GM03348 (cell line): ENCODE data around the gene TAF3.
A peak's percentile ranks its signal among the peaks of the same experiment; 100 is the strongest.
"Not testable (repeated sequence)": the region's sequence is repeated elsewhere in the genome, so short reads cannot be mapped to it uniquely, and the experiment has no call there.

Source experiments
- DNase-seq: peaks from one replicate; pipeline ENCODE4 v3.0.0; 2012; ENCODE audit warnings: low spot score

Gene TAF3

DNA sequence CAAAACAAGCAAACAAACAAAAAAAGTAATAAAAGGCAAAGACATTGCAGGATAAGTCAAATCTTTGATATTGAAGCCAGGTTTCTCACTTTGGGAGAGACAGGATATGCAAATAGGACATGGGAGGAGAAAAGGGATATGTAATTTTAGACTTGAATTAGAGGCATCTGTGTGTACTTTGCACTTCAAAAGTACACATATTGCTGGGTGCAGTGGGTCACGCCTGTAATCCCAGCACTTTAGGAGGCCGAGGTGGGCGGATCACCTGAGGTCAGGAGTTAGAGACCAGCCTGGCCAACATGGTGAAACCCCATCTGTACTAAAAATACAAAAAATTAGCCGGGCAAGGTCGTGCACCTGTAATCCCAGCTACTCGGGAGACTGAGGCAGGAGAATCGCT, 6.6 kb upstream of the TAF3 start:
- not testable (repeated sequence) for DNase-seq

DNA sequence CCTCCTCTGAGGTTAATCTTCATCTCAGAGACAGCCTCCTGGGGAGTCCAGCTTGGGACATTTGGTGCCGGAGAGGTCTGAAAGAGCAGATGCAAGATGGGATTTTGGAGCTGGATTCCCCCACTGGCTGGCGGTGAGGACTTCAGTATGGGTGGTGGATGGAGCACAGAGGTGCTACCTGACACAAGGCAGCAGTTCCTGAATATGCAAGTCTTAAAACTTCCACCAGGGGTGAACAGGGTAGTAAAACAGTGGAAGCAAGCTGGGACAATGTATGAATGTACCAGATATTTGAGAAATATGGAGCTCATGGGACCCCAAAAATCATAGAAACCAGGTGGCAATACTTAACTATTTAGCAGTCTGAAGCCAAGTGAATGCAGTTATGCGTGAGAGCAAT, 4.8 kb upstream of the TAF3 start:
- DNase-seq: no peak

DNA sequence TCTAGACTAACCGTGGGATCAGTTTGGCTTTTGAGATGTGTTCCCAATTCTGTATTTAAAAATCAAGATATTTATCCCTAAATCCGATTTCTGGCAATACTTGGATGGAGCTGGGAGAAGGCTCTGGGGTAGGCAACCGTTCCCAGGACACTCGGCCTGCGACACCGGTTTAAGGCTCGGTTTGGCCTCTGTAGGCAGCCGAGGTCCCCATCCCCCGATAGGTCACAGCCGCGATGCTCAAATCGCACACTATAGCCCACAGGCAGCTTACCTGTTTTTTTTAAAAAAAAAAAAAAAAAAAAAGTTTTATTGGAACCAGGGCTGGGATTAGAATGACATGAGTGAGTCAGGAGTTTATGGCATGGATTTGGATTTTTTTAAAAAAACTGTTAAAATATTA, 729 bp upstream of the TAF3 start:
- no peak for DNase-seq

DNA sequence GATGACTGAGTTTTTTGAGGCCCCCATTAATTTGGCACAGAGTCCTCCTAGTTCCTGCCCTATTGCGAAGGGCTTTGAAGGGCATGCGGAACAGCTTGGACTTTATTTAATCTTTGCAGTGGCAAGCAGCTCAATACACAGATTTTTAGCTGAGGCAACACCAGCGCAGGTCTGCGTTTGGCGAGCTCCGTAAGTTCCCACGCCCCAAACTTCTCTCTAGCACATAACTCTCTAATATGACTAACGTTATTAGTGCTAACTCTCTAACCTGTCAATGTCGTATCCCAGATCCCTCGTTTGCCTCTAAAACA, 366 bp upstream of the TAF3 start:
- peak; percentile 7 for DNase-seq

DNA sequence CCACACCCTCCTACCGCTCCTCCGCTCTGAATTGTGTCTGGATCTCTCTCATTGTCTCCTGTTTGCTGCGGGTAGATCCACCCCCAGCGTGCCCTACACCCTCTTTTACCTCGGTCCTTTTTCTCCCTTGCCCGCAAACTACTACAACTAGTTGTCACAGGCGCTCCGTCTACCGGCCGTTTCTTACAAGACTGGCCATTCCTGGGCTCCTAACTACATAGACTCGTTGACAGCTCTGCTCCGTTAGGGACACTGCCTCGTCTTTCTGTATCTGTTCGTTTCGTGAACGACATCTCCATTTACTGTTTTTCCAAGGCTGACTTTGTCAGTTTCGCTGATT, 786 bp downstream of the TAF3 start:
- peak; percentile 66 for DNase-seq

DNA sequence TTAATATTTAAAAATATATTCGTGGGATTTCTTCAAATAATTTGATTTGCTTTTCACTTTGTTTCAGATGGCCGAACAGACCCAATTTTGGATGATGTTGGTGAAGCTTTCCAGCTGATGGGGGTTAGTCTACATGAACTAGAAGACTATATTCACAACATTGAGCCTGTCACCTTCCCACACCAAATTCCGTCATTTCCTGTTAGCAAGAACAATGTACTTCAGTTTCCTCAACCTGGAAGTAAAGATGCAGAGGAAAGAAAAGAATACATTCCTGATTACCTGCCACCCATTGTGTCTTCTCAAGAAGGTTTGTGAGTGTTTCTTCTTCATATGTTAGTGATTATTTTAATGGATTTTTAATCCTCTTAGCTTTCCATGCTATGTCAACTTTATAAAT, 5.9 kb downstream of the TAF3 start:
- no peak for DNase-seq

DNA sequence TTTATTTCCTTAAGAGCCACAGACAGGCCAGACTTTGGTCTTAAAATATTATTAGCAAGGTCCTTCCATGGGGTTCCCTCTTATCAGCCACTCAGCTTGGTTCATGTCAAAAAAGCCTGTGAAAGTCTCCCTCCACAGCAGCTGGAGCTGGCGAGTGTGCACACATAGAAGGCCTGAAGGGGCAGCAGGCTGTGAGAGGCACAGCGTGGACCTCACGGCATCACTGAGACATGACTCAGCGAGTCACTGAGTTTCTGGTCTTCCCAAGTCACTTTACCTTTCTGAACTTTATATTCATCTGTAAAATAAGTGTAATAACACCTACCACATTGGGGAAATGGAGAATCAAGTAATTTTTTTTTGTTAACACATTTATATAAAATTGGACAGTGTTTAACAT, 8.7 kb downstream of the TAF3 start:
- no peak for DNase-seq

DNA sequence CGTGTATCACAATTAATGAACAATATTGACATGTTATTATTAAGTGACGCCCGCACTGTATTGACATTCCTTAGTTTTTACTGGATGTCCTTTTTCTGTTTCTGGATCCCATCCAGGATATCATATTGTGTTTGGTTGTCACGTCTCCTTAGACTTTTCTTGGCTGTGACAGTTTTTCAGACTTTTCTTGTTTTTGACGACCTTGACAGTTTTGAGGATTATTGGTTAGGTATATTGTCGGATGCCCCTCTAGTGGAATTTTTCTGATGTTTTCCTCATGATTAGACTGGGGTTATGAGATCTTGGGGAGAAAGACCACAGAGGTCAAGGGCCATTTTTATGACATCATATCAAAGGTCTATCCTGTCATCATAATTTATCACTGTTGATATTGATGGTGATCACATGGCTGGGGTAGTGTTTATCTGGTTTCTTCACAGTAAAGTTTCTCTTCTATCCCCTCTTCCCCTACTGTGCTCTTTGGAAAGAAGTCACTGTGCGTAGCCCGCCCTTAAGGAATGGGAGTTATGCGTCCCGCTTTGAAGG, 11.1 kb downstream of the TAF3 start:
- DNase-seq: no peak

DNA sequence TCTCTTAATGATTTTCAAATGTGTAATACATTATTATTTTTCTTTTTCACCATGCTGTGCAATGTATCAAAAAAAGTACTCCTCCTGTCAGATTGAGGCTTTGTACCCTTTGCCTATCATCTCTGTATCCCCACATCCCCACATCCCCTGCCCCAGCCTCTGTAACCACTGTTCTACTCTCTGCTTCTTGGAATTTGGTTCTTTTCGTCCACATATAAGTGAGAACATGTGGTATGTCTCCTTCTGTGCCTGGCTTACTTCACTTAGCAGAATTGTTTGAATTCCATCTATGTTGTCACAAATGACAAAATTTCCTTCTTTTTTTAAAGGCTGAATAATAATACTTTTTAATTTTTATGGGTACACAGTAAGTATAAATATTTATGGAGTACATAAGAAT, 13.8 kb downstream of the TAF3 start:
- DNase-seq: peak; percentile 20

DNA sequence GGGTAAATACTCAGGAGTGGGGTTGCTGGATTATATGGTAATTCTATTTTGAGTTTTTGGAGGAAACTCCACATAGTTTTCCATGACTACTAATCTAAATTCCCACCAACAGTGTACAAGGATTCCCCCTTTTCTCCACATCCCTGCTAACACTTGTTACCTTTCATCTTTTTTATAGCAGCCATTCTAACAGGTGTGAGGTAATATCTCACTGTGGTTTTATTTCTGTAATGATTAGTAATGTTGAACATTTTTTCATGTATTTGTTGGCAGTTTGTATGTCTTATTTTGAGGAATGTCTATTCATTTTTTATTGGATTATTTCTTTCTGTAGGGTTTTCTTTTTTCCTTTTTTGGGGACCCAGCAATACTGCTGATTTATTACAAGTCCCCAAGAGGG, 14.9 kb downstream of the TAF3 start:
- no peak for DNase-seq

DNA sequence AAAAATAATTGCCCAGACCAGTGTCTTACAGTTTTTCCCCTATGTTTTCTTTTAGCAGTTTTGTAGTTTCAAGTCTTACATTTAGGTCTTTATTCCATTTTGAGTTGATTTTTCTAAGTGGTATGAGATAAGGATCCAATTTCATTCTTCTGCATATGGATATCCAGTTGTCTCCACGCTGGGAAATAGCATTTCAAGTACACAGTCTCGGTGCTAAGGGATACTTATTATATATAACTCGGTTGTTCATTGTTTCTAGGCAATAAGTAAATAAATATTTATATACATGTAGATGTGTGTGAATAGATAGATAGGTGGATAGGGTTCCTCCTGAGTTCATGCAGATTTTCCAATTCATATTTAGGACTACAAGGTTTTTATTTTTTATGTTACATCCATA, 16.0 kb downstream of the TAF3 start:
- no peak for DNase-seq

DNA sequence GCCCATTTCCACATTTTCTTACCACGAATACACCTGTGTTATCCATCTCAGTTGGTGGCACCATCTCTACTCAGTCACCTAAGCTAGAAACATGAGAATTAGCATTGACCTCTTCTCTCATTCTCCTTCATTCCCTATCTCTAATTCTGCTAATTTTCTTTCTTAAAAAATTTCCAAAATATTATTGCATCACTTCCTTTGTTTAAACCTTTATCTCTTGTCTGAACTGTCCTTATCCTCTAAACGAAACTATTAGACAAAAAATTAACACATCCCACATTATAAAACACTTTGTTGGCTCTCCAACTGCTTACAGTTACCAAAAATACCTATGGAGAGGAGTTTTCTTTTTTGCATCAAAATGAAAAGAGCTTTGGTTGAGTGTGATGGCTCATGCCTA, 18.3 kb downstream of the TAF3 start:
- DNase-seq: no peak

DNA sequence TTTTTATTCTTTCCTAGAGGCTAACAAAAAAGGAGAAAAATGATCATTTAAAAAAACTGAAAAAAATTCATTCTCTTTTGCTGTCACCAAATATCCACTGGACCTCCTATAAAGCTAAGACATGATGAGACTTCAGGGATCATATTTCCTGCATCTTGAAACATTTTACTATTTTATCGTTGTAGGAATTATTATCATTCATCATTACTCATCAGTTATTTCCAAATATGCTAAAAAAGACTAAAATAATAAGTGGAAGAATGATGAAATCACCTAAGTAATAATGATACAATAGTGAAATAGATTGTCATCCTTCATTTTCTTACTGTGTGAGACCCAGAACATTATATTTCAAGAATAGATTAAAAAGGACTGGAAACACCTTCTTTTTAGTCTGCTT, 28.3 kb downstream of the TAF3 start:
- DNase-seq: peak; percentile 15

DNA sequence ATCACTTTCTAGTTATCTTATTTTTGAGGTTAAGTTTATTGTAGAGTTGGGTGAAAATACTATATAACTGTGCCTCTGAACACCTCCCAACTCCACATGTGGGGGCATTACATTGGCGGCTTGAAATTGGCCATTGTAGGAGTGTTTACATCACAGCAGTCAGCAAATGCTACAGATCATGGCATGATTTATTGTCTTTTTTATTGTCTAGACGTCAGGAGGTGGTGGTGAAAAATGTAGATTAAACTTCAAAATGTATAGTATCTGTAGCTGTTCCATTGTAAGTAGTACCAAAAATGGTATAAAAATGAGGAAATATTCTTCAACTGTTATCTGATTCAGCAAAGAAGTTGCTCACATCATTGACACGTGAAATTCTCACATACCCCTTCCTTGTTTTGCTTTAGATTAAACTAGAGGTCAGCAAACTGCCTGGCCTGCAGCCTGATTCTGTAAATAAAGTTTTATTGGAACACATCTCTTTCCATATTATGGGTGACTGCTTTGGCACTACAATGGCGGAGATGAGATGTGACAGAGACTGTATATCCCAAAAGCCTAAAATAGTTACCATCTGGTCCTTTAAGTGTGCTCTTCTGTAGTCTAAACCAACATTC, 35.0 kb downstream of the TAF3 start:
- no peak for DNase-seq

DNA sequence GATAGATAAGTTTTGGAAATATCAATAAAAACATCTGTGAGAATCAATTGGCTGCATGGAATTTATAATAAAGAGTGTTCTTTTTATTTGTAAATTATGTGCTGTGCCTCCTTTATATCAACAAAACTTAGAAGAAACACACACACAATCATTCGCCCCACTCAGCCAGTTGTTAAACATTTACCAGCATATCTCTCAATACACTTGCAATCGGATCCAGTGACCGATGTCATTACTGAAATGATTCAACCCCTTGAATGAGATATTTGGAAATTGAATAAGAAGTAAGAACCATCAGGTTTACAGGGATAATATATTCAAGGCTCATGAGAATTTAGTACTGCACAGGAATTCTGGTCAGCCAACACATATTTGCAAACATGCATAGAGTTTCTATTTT, 35.6 kb downstream of the TAF3 start:
- DNase-seq: no peak

DNA sequence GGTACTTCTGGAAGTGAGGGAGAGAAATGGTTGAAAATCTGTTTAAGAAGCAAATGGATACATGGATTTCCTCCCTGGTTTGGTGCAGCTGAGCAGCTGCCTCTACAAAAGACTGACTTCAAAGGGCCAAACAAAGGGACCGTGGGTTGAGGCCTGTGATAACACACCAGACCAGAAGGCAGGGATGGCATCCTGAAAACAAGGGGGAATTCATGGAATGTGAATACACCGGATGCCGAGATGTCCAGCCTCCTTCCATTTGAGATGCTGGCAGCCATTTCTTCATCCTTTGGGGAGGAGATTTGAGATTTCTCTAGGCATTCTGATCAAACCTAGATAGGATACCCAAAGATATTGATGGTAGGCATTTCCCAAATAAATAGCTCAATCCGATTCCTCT, 36.9 kb downstream of the TAF3 start:
- no peak for DNase-seq

DNA sequence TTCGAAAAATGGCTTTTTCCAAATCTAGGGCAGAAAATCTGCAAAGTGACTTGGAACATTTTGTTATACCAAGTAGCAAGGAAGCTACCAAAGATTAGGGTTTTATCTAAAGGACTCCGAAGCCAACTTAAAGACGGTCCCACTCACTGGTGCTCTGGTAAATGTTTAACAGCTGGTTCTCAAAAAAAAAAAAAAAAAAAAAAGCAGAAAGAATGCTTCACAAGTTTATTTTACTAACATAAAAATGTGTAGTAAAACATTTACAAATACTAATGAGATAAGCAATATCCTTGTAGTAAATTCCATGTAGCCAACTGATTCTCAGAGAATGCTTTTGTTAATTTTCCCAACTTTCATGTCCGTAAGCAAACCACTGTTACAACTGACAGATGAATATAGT, 38.4 kb downstream of the TAF3 start:
- no peak for DNase-seq

DNA sequence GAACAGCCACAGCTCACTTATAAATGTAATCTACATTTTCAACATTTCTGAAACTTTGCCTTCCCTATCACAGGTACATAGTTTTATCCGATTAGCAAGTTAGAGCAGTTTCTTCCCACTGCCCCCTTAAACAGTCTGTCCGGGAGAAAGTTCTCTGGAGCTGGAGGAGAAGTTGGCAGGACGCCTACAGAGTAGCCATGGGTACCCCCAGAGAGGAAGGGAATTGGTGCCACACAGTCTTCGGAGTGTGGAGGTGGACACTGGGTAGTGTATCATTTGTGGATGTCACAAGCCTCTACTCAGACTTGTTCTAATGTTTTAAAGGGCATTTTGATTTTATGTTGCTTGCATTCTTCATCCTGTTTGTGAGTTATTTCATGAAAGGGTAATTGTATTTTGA, 39.0 kb downstream of the TAF3 start:
- DNase-seq: no peak

DNA sequence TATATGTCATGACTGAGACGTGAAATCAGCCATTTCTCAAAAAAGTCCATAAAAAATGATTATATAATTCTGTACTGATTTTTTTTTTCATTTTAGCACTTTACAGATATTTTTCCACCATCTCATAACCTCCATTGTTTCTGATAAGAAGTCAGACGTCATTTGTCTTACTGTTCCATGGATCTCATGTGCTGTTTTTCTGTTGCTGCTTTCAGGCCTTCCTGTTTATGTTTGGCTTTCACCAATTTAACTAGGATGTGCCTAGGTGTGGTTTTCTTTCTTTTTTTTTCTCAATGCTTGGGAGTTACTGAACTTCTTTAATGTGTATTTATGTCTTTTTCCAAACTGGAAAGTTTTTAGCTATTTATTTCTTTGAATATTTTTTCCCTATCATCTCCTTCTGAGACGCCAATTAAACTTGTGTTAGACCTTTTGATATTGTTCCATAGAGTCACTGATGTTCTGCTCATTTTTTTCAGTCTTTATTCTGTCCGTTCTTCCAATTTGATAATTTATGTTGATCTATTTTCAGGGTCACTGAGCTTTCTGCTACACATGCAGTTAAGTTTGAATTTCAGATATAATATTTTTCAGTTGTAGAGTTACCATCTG, 43.3 kb downstream of the TAF3 start:
- no peak for DNase-seq

DNA sequence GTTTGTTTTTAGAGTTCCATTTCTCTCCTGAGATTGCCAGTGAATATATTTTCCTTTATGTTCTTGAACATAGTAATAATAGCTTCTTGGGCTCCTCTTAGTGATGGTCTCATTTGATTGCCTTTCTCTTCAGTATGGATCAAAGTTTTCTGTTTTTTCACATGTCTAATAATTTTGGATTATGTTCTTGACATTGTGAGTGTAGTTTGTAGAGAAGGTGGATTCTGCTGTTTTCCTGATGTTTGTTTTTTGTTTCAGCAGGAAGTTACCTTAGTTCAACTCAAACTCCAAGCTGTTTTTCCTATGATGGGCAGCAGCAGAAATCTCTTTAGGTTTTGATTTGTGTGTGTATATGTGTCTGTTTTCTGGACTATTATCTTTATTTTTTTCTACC, 43.8 kb downstream of the TAF3 start:
- no peak for DNase-seq

DNA sequence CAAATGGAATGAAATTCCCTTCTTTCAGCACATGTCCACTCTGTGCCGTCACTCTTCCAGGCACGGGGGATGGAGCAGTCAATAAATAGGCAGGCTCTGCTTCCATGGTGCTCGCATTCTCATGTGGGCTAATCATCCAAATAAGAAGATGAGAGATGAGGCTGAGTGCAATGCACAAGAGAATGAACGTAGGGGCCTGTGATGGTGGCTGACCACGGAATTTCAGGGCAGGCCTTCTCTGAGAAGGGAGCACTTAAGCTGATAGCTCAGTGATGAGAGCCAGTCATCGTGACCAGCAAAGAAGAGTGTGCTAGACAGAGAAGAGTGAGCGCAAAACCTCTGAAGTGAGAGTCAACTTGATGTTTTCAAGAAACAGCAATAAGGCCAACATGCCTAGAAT, 47.9 kb downstream of the TAF3 start:
- no peak for DNase-seq

DNA sequence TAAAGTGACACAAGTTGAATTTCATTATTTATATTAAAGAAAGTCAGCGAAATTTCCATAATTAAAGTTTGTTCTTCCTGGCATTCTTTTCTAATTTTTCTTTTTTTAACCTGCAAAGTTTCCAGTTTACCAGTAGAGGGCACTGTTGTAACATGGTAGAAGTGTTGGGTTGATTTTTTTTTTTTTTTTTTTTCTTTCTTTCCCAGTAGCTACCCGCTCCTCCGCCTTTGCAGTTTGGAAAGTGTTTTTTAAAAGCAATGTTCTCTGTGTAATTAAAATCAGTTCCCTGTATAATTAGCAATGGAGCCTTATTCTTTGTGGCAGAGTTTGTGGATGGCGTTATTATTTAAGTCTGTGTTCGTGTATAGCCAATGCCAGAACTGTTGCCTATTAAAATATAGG, 53.7 kb downstream of the TAF3 start:
- DNase-seq: peak; percentile 52

DNA sequence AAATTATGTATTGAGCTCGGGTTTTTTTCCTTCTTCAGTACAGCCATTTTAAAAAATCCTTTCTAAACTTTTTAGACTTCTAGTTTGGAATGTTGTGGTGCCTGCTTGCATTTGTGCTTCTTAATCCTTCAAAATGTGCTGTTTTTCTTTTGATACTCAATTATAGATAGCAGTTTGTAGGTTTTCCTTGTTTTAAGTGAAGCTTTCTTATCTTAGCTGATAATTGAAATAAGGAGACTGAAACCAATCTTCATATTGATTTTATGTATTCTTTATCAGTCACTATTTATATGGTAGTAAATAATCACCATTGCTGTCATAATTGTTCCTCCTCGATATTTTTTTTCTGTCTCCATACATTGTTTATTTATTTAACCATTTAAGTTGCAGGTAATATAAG, 56.6 kb downstream of the TAF3 start:
- DNase-seq: no peak

DNA sequence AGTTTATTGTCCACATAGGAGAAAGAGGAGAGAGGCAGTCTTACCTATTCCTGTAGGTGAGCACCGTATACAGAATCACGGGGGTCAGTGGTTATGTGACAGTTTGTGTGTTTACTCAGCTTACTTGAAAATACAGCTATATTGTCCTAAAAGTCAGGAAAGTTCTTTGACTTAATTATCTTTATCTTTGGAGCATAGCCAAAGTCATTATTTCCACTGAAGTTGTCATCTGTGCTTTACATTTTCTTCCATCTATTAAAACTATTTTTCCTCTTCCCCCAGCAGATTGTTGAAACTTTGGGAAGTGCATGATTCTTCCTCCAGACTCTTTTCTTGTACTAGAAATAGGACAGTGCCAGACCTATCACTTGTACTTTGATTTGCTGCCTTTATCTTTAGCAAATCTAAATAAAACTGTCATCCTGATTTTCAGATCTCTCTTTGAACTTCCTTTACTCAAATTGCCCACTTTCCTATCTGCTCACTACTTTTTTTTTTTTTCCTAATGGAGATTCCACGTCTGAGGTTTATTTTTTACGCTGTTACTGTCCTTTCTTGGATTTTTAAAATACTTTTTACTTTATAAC, 58.3 kb downstream of the TAF3 start:
- DNase-seq: no peak
